RWPE2 (cell line): ENCODE measurements around the gene APOB.
A peak's percentile ranks its signal among the peaks of the same experiment; 100 is the strongest.

Source experiments
- ATAC-seq: fragments of 200-7000 bp; cut with Tn5 transposase; 3 replicates; pipeline ENCODE4 v1.9.1; 2021; ENCODE audit warnings: low read depth
- DNase-seq: peaks from one replicate; pipeline ENCODE4 v3.0.0-alpha.2; 2020; ENCODE audit warnings: low spot score
- H3K27ac ChIP-seq: fragments of 450-650 bp; 2 replicates; pipeline ENCODE4 v1.5.1; 2017; ENCODE audit warnings: mild to moderate bottlenecking; ENCODE audit not compliant: poor library complexity, severe bottlenecking
- H3K27me3 ChIP-seq: fragments of 250-450 bp; sonication (Bioruptor Pico); 2 replicates; pipeline ENCODE4 v1.5.1; 2021; ENCODE audit warnings: mild to moderate bottlenecking, moderate library complexity; ENCODE audit not compliant: insufficient read depth, poor library complexity, severe bottlenecking
- H3K36me3 ChIP-seq: fragments of 250-450 bp; sonication (Bioruptor Pico); 2 replicates; pipeline ENCODE4 v1.5.1; 2020; ENCODE audit warnings: low read depth, mild to moderate bottlenecking, moderate library complexity
- H3K4me1 ChIP-seq: fragments of 250-450 bp; sonication (Bioruptor Pico); 2 replicates; pipeline ENCODE4 v1.5.1; 2021; ENCODE audit warnings: mild to moderate bottlenecking, moderate library complexity; ENCODE audit not compliant: insufficient read depth, poor library complexity, severe bottlenecking
- H3K4me3 ChIP-seq: fragments of 250-450 bp; sonication (Bioruptor Pico); 2 replicates; pipeline ENCODE4 v1.5.1; 2021; ENCODE audit warnings: mild to moderate bottlenecking, moderate library complexity; ENCODE audit not compliant: severe bottlenecking
- H3K9me3 ChIP-seq: fragments of 250-450 bp; sonication (Bioruptor Pico); 2 replicates; pipeline ENCODE4 v1.5.1; 2021; ENCODE audit warnings: mild to moderate bottlenecking, moderate library complexity; ENCODE audit not compliant: severe bottlenecking
- TF ChIP-seq, protein P1 (sequence below): fragments of 450-650 bp; IDR thresholded peaks from one replicate; pipeline ENCODE4 v1.5.1; 2017; ENCODE audit warnings: mild to moderate bottlenecking, moderate library complexity; ENCODE audit not compliant: poor library complexity, severe bottlenecking

Gene APOB

DNA sequence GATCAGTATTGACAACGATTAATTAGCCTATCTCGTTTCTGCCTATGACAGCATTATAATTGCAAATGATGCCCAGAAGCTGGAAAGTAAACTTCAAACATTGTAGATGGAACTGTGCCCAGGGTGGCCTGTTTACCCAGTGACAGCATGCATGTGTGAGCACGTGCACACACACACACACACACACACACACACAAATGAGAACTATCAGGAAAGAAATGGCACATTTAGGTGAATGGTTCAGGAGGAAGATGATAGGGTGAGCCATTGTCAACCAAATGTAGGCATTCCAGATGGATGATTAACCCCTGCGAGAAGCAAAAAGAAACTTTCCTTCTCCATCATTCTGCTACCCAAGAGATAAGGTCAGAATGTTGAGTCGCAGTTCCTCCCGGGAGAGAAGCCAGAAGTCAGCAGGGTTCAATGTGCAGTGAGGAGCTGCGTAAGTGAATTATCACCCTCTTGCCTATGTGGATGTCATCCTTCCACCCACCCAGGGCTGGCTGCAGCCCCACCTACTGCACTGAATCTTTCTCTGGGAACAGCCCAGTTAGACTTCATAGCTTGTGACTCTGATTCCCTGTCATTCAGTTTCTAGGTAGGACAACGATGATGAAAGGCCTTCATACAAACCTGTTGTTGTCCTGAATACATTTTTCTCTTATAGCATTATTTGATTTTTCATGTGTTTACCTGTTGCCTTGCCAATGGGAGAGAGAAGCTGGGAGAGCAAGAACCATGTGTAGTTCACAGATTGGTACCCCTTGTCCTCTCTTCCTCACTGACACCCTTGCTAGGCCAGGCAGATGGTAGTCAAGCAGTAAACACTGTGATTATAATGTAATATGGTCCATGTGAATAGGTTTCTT, 3.5 kb upstream of the APOB start:
- Histone ChIP-seq H3K9me3 (no peaks in the 10 kb centered on the region), H3K27ac (no peak overlapping the region), H3K36me3 (no peaks in the 10 kb centered on the region), H3K4me1 (no peaks in the 10 kb centered on the region), H3K27me3 (peaks cover 3% of the 10 kb centered on the region), H3K4me3 (no peak overlapping the region)
- no peak for ATAC-seq
- TF ChIP-seq, protein P1, sequence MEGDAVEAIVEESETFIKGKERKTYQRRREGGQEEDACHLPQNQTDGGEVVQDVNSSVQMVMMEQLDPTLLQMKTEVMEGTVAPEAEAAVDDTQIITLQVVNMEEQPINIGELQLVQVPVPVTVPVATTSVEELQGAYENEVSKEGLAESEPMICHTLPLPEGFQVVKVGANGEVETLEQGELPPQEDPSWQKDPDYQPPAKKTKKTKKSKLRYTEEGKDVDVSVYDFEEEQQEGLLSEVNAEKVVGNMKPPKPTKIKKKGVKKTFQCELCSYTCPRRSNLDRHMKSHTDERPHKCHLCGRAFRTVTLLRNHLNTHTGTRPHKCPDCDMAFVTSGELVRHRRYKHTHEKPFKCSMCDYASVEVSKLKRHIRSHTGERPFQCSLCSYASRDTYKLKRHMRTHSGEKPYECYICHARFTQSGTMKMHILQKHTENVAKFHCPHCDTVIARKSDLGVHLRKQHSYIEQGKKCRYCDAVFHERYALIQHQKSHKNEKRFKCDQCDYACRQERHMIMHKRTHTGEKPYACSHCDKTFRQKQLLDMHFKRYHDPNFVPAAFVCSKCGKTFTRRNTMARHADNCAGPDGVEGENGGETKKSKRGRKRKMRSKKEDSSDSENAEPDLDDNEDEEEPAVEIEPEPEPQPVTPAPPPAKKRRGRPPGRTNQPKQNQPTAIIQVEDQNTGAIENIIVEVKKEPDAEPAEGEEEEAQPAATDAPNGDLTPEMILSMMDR: no peak
- DNase-seq: no peak

DNA sequence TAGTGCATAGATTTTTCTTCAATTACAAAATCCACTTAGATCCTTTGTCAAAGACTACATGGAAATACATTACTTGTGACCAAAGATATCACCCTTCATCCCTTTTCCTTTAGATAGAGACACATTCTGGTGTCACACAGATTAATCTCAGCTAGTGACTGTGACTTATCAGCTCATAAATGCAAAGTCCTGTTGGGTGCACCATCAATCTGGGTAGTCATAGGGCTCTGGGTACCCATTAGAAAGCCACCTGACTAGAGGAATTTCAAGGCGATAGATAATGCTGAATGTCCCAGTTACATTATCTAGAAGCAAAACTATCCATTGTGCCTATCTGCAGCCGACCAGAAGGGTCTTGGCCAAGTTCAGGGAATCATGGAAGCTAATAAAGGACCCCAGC, 2.6 kb upstream of the APOB start:
- ATAC-seq (no peak), DNase-seq (no peak)
- H3K27me3 ChIP-seq: peaks cover 3% of the 10 kb centered on the region
- no peaks in the 10 kb centered on the region for H3K9me3 ChIP-seq
- TF ChIP-seq, protein P1: no peak
- H3K36me3 ChIP-seq: no peaks in the 10 kb centered on the region
- no peak overlapping the region for H3K4me3 ChIP-seq
- H3K4me1 ChIP-seq: no peaks in the 10 kb centered on the region
- no peak overlapping the region for H3K27ac ChIP-seq

DNA sequence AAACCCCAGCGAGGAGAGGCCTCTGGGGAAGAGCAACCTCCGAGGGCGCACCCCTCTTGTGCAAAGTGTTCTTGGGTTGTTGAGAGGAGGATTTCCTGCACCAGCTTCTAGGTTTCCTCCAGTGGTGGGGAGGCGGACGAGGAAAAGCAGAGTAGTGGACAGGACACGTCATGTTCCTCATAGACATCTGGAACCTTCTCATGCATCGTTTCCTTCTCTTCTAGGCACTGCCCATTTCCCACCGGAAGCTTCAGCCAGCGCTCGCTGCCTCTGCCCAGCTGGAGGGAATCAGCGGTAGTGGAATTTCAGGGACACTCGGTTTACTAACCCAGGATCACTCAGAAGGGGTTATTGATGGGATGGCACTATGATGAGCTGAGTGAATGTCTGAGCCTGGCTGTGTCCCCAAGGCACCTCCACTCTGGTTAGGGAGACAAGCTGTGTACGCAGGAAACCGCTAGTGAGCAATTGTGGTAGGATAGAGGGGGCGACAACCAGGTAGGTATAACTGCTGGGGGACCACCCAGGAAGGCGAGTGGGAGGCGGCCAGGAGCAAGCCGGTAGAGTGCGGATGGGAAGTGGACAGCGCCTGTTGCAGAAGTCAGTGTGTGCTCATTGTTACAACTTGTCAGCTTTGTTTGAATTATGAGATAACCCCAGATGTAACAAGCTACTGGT, 960 bp upstream of the APOB start:
- H3K9me3 ChIP-seq: no peaks in the 10 kb centered on the region
- DNase-seq: no peak
- no peak overlapping the region for H3K4me3 ChIP-seq
- ATAC-seq: no peak
- no peak overlapping the region for H3K27ac ChIP-seq
- TF ChIP-seq, protein P1: no peak
- peaks cover 3% of the 10 kb centered on the region for H3K27me3 ChIP-seq
- H3K36me3 ChIP-seq: no peaks in the 10 kb centered on the region
- H3K4me1 ChIP-seq: no peaks in the 10 kb centered on the region

DNA sequence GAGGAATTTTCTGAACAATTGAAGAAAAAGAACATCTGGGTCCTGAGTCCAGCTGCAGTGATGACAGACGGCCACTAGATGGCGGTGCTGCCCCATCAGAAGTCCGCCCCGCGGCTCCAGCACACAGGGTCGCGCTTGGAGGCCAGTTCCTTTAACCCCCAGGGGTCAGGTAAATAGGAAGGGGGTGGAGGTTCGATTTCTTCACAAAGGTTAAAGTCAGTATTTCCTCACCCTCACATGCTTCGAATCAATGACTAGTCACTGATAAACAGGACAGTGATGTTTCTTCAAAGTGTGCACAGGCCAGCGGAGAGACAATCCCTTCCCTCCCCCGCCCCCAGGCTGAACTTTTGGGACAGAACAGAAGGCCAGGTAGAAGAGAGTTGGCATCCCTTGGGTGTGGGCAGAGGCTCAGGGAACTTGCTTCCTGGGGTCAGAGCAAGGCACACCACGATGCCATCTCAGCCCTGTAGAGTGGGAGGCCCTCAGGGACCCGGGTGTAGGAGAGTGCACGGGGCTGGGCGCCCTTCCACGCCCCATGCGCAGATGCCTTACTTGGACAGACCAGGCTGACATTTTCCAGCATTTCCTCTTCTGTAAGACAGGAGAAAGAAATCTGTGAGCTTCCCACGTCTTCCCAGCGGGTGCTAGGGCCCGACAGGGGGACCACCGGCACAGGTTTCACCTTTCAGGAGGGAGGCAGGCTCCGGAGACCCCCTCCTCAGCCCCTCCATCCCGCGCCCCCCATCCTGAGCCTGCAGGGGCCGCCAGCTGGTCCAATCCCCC, 722 bp downstream of the APOB start:
- ATAC-seq (no peak), DNase-seq (no peak)
- Histone ChIP-seq H3K27me3 (peaks cover 3% of the 10 kb centered on the region), H3K27ac (no peak overlapping the region), H3K9me3 (no peaks in the 10 kb centered on the region), H3K4me1 (no peaks in the 10 kb centered on the region), H3K4me3 (no peak overlapping the region), H3K36me3 (no peaks in the 10 kb centered on the region)
- TF ChIP-seq, protein P1: peak; percentile 93
